ENCODE measurements around the gene ATP8B3. TPM values are rescaled to one million over a fixed set of nuclear protein-coding genes. Genes with fewer than 3 reads are reported as not detected.

Gene ATP8B3
- total and polyA plus RNA-seq, 3 donors from 2014 or later, result 33.2 to 84.2 (median 38.0) TPM

- peak overlapping the region in 1 of 2 donors; percentile 19 for H3K27ac ChIP-seq
- intact Hi-C loops (cut with DNase I; ENCODE audit: low total_unique reads), result no loop called here
- DNase-seq, result no peak
- no peaks in the 10 kb centered on the region for H3K36me3 ChIP-seq (ENCODE audit: low read depth, missing control alignments)
- H3K27me3 ChIP-seq, result no peaks in the 10 kb centered on the region
- TF ChIP-seq POLR2A (IDR thresholded peaks at IDR 0.05), result no peak
- no peak for TF ChIP-seq CTCF (IDR thresholded peaks at IDR 0.05)
- peak overlapping the region in 1 of 2 donors; percentile 44 for H3K4me3 ChIP-seq
- H3K9me3 ChIP-seq, result no peaks in the 10 kb centered on the region
- peaks cover 44% of the 10 kb centered on the region for H3K4me1 ChIP-seq
- 29 to 35% methylated on average over 21 to 62 of the region's 66 CpGs for WGBS, 2 donors
Measured at GRCh38 chr19:1851654-1852580, 39.8 kb upstream of the ATP8B3 start.

GRCh38 chr19:1850809-1851653, 39.0 kb upstream of the ATP8B3 start:
- Histone ChIP-seq H3K4me1 (peaks cover 45% of the 10 kb centered on the region), H3K9me3 (no peaks in the 10 kb centered on the region), H3K36me3 (ENCODE audit: low read depth, missing control alignments) (no peaks in the 10 kb centered on the region), H3K27me3 (no peaks in the 10 kb centered on the region), H3K4me3 (peak overlapping the region in 1 of 2 donors; percentile 44), H3K27ac (no peak overlapping the region)
- DNase-seq, result no peak
- intact Hi-C loops (cut with DNase I; ENCODE audit: low total_unique reads), result no loop called here
- 57 to 63% methylated on average over 28 to 31 of the region's 31 CpGs for WGBS, 2 donors
- no peak for TF ChIP-seq CTCF (IDR thresholded peaks at IDR 0.05)
- no peak for TF ChIP-seq POLR2A (IDR thresholded peaks at IDR 0.05)

DNA sequence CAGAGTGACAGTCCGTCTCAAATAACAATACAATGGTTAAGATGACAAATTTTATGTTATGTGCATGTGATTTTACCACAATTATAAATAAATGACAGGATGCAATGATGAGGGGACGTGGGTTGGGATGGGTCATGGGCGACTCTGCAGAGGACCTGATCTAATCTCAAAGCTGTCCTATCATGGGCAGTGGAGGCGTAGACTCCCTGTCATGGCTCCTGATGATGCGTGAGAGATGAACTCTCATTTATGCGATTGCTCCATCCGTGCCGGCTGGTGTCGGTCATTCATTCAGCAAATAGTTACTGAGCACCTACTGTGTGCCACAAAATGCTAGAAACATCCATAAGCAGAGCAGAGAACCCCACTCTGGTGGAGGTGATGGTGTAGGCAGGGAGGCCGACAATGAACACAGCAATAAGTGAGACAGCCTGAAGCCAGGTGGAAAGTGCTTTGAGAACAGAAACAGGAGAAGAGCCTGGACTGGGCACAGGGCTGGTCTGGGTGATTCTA, 37.9 kb upstream of the ATP8B3 start:
- Histone ChIP-seq H3K4me1 (peaks cover 45% of the 10 kb centered on the region), H3K27ac (no peak overlapping the region), H3K4me3 (no peak overlapping the region), H3K36me3 (ENCODE audit: low read depth, missing control alignments) (no peaks in the 10 kb centered on the region), H3K27me3 (no peaks in the 10 kb centered on the region), H3K9me3 (no peaks in the 10 kb centered on the region)
- 80 to 82% methylated on average over 10 of the region's 10 CpGs for WGBS, 2 donors
- DNase-seq, result no peak
- TF ChIP-seq POLR2A (IDR thresholded peaks at IDR 0.05) (no peak), CTCF (IDR thresholded peaks at IDR 0.05) (no peak)
- intact Hi-C loops (cut with DNase I; ENCODE audit: low total_unique reads), result no loop called here

DNA sequence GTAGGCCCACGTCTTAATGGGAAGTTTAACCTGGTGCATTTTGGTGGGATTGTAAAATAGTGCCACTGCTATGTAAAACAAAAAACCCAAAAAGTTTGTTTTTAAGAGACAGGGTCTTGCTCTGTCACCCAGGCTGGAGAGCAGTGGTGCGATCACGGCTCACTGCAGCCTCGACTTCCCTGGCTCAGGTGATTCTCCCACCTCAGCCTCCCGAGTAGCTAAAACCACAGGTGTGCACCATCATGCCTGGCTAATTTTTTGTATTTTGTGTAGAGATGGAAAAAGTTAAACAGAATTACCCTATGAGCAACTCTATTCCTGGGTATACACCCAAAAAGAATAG, 37.0 kb upstream of the ATP8B3 start:
- no peaks in the 10 kb centered on the region for H3K36me3 ChIP-seq (ENCODE audit: low read depth, missing control alignments)
- no peaks in the 10 kb centered on the region for H3K27me3 ChIP-seq
- H3K27ac ChIP-seq, result peak overlapping the region in 1 of 2 donors; percentile 99
- TF ChIP-seq POLR2A (IDR thresholded peaks at IDR 0.05) (no peak), CTCF (IDR thresholded peaks at IDR 0.05) (no peak)
- peaks cover 46% of the 10 kb centered on the region for H3K4me1 ChIP-seq
- no peaks in the 10 kb centered on the region for H3K9me3 ChIP-seq
- no peak for DNase-seq
- peak overlapping the region in 1 of 2 donors; percentile 97 for H3K4me3 ChIP-seq
- intact Hi-C loops (cut with DNase I; ENCODE audit: low total_unique reads), result no loop called here
- WGBS, 2 donors, result 57 to 58% methylated on average over 5 of the region's 5 CpGs

All from testis (tissue), 3 donors.